Ovary (tissue), 9 donors: ENCODE results near the gene LIPC. TPM values are rescaled to one million over a fixed set of nuclear protein-coding genes. Genes with fewer than 3 reads are reported as not detected.

Source experiments
- DNase-seq, 5 donors: peaks; one replicate each; pipeline ENCODE4 v3.0.0-alpha.2; 2019 to 2020
- H3K27ac ChIP-seq, 2 donors: fragments of 200-600 bp; one replicate each; pipeline versions ENCODE4 v1.5.1 to v1.8.0; 2019 to 2022
- H3K27me3 ChIP-seq: fragments of 200-600 bp; one replicate; pipeline ENCODE4 v1.8.0; 2022
- H3K36me3 ChIP-seq: fragments of 200-600 bp; sonication (generic); one replicate; pipeline ENCODE4 v1.5.1; 2019
- H3K4me1 ChIP-seq: one replicate; pipeline ENCODE4 v1.8.1; 2013; ENCODE audit warnings: mild to moderate bottlenecking, moderate library complexity; ENCODE audit not compliant: insufficient read depth
- H3K4me3 ChIP-seq: fragments of 200-600 bp; sonication (generic); one replicate; pipeline ENCODE4 v1.5.1; 2017
- H3K9me3 ChIP-seq, 2 donors: fragments of 200-600 bp in 1 of 2; sonication (generic) in 1 of 2; one replicate each; pipeline versions ENCODE4 v1.5.1 to v1.8.1; 2013 to 2019; ENCODE audit warnings: mild to moderate bottlenecking in 1 of 2, moderate library complexity in 1 of 2
- CTCF ChIP-seq, 3 donors: fragments of 450-650 bp in 2 of 3; fragments of 200-600 bp in 1 of 3; IDR thresholded peaks; one replicate each; pipeline versions ENCODE4 v1.5.1 to v1.8.0; 2016 to 2022; ENCODE audit warnings: antibody characterized with exemption in 3 of 3, mild to moderate bottlenecking in 1 of 3
- EP300 ChIP-seq: sonication (generic); formaldehyde crosslinking; IDR thresholded peaks from one replicate; pipeline ENCODE4 v1.6.1; 2017; ENCODE audit warnings: antibody characterized with exemption
- POLR2A ChIP-seq: fragments of 450-650 bp; IDR thresholded peaks from one replicate; pipeline ENCODE4 v1.6.1; 2017; ENCODE audit warnings: antibody characterized with exemption, mild to moderate bottlenecking, moderate library complexity
- WGBS, 3 donors: extraction: QIAGEN DNeasy Blood & Tissue Kit in 1 of 3; methylation state at CpG; one replicate each; pipeline versions ENCODE4 v1.1.5 to v1.1.7; 2013 to 2017; 5-methylcytosine and 5-hydroxymethylcytosine counted together
- intact Hi-C, 4 donors: fragments of 100-400 bp; cut with DNase I; formaldehyde crosslinking; loops; one replicate each; pipeline versions ENCODE4 v1.11.0 to v1.15.1; 2022 to 2023
- polyA plus RNA-seq, 2 donors: library from polyadenylated mRNA; stranded (reverse); fragments of 200-250 nt in 1 of 2; fragments of 350-450 nt in 1 of 2; fragmentation: Illumina TruSeq in 1 of 2; extraction: RNeasy Lipid Tissue Mini Kit (QIAGEN cat#74804) in 1 of 2; gene quantifications; one replicate each; pipeline ENCODE4 v1.2.3, GENCODE V29; 2013 to 2014
- total RNA-seq, 7 donors: library from RNA; depleted of rRNA in 2 of 7; stranded (reverse); fragments of >200 nt in 2 of 7; fragmentation: NEBNext Ultra II Directional in 3 of 7; extraction: Animal tissue kit (Norgen Biotek cat#: 25700) in 3 of 7; gene quantifications; one replicate each; pipeline versions ENCODE4 v1.1.0 to v1.2.4, GENCODE V29; 2016 to 2023
- donor health status: DM: no; HTN: no; CAD: no; lungs with moderate emphysema.
- donor health status: DM: no; HTN: no; CAD: no.
- donor health status: Bipolar disorder and iron deficiency.
- donor health status: DM: yes; HTN: yes; CAD: no.
- donor health status: DM: no; HTN: no; CAD: no.
- donor health status: DM: yes; HTN: yes; CAD: no.

The LIPC gene
- total and polyA plus RNA-seq, 9 donors, result 0.28 to 1.1 (median 0.72) TPM

- H3K9me3 ChIP-seq, result no peaks in the 10 kb centered on the region
- H3K4me1 ChIP-seq, result no peaks in the 10 kb centered on the region
- intact Hi-C loops, result no loop called here
- H3K4me3 ChIP-seq, result no peak overlapping the region
- no peak overlapping the region for H3K27ac ChIP-seq
- H3K36me3 ChIP-seq, result no peaks in the 10 kb centered on the region
- no peak for TF ChIP-seq CTCF (IDR thresholded peaks at IDR 0.05)
- no peak for TF ChIP-seq EP300
- TF ChIP-seq POLR2A, result no peak
- no peak for DNase-seq
- WGBS, 3 donors, result 77 to 78% (median 77%) methylated on average over 3 of the region's 3 CpGs
- H3K27me3 ChIP-seq, result no peaks in the 10 kb centered on the region
Observed at GRCh38 chr15:58495891-58496408, 64.2 kb downstream of the LIPC start.

- no peak for DNase-seq
- H3K27me3 ChIP-seq, result no peaks in the 10 kb centered on the region
- no peaks in the 10 kb centered on the region for H3K36me3 ChIP-seq
- TF ChIP-seq POLR2A (no peak), EP300 (no peak), CTCF (IDR thresholded peaks at IDR 0.05) (no peak)
- 84 to 94% (median 87%) methylated on average over 9 of the region's 9 CpGs for WGBS, 3 donors
- intact Hi-C loops, result no loop called here
- H3K27ac ChIP-seq, result no peak overlapping the region
- H3K4me3 ChIP-seq, result no peak overlapping the region
- no peaks in the 10 kb centered on the region for H3K9me3 ChIP-seq
- no peaks in the 10 kb centered on the region for H3K4me1 ChIP-seq
Observed at GRCh38 chr15:58497046-58497785, 65.4 kb downstream of the LIPC start.

GRCh38 chr15:58498821-58499580, 67.2 kb downstream of the LIPC start:
- H3K4me3 ChIP-seq, result no peak overlapping the region
- intact Hi-C loops, result no loop called here
- no peak for DNase-seq
- no peak for TF ChIP-seq EP300
- no peaks in the 10 kb centered on the region for H3K9me3 ChIP-seq
- WGBS, 3 donors, result 53 to 55% (median 53%) methylated on average over 8 of the region's 8 CpGs
- H3K4me1 ChIP-seq, result no peaks in the 10 kb centered on the region
- no peak overlapping the region for H3K27ac ChIP-seq
- H3K27me3 ChIP-seq, result no peaks in the 10 kb centered on the region
- H3K36me3 ChIP-seq, result no peaks in the 10 kb centered on the region

GRCh38 chr15:58501006-58501405, 69.2 kb downstream of the LIPC start:
- Histone ChIP-seq H3K4me1 (no peaks in the 10 kb centered on the region), H3K27ac (no peak overlapping the region), H3K4me3 (no peak overlapping the region), H3K36me3 (no peaks in the 10 kb centered on the region), H3K9me3 (no peaks in the 10 kb centered on the region), H3K27me3 (no peaks in the 10 kb centered on the region)
- no peak for DNase-seq
- 92 to 98% (median 94%) methylated on average over 4 of the region's 4 CpGs for WGBS, 3 donors
- intact Hi-C loops, result no loop called here
- no peak for TF ChIP-seq CTCF (IDR thresholded peaks at IDR 0.05)
- TF ChIP-seq EP300, result no peak
- no peak for TF ChIP-seq POLR2A
